Activated CD8-positive, alpha-beta memory T cell treated with anti-CD3 and anti-CD28 coated beads for 4 hours (primary cell): ENCODE results near the gene RBM20.
"Not testable (repeated sequence)": the region's sequence is repeated elsewhere in the genome, so short reads cannot be mapped to it uniquely, and the experiment has no call there.

Experiments used
- DNase-seq, 2 donors: peaks; one replicate each; pipeline ENCODE4 v3.0.0-alpha.2; 2020; ENCODE audit warnings: low read depth in 2 of 2

Gene RBM20

DNA sequence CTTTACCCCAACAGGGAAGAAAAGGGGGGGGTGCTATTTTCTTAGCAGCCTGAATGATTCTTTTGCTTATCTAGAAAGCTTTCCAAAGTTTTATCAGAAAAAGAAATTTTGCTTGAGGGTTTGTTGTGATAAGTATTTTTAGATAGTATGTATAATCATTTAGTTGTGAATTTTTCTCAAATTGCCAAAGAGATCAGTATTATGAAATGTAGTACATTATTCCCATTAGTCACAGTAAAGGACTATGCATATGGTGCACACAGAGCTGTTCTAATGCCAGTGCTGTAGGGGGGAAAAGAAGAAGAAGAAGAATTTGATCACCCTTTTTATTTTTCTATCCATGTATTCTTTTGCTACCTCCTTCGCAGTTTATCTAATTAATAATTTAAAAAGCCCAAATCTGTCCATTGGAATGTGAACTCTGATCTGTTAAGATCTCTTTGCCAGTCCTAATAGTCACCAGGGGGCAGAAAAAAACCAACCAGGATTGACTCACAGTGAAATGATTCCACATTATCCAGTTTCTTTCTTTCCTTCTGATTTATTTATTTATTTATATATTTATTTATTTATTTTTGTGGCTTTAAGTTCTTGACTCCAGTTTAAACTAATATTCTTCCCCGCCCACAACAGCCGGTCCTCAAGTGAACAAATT lies 4.7 kb downstream of the RBM20 start:
- DNase-seq = no peak

DNA sequence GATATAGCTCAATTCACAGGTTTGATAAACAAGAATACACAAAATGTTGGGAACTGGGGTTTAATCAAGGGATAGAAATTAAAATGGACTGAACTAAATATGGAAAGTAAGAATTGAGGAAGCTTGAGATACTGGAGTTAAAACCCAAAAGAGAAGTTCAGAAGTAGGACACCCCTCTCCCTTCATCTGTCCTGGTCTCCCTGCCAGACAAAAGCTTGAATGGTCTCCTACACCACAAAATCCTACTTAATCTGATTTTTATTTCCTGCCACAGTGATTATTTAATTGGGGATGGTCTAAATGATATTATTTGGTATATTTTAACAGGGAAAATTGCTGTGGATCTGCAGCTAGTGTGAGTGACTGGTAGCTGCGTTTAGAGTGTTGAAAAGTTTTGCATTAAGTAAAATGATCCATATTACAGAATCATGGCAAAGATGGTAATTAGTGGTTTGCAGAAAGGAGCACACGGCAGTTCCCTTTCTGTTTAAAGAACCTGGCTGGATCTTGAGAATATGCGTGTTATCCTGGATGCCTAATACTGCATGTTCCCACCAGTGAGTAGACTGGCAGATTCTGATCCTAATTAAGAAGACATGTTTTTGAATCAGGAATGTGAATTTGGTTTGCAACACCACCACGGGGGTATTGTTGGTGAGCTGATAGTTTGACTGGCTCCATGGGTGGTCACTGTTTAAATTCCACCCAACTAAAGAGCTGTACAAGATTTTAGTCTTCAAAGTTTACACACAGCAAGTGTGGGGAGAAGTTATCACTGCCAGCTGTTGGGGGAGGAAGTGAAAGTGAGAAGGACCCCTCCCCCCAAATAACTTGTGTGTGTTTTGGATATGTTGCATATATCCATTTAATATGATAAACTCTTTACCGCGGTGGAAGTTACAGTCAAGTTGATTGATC lies 5.5 kb downstream of the RBM20 start:
- no peak for DNase-seq

GRCh38 chr10:110650265-110650668 lies 6.1 kb downstream of the RBM20 start:
- no peak for DNase-seq

DNA sequence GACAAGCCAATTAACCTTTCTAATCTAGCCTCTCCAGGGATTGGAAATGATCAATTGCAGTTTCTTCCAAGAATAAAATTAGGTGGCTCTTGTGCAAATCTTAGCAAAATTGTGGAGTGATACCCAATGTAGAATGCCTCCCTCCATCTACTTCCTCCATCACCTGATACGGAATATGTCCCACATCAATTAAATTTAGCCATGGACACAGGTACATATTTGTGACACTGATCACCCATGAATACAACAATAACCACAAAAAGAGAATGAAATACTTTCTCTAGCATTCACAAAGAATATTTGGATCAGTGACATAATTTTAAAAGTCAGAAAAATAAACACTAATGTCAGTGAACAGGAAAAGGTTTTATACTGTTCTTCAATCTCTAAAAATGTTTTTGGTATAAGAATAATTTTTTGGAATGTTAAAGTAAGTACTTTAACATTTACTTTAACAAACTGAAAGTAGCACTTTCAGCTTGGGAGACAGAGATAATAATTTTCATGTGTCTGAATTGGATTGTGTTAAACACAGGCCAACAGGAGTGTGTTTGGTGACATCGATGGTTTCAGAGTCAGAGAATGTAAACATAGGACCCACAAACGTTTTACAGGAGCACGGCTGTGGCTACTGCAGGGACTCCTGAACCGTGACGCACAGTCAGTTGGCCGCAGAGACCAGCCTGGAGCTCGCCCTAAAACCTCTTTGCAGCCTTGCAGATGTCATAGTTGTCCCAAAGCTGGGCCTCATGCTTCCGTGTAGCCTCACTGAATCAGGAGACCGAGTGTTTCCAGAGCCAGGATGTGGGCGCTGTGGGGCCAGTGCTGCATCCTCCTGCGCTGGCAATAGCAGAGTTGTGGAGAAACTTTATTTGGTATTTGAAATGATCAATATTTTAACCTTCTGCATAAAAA lies 7.2 kb downstream of the RBM20 start:
- no peak for DNase-seq

DNA sequence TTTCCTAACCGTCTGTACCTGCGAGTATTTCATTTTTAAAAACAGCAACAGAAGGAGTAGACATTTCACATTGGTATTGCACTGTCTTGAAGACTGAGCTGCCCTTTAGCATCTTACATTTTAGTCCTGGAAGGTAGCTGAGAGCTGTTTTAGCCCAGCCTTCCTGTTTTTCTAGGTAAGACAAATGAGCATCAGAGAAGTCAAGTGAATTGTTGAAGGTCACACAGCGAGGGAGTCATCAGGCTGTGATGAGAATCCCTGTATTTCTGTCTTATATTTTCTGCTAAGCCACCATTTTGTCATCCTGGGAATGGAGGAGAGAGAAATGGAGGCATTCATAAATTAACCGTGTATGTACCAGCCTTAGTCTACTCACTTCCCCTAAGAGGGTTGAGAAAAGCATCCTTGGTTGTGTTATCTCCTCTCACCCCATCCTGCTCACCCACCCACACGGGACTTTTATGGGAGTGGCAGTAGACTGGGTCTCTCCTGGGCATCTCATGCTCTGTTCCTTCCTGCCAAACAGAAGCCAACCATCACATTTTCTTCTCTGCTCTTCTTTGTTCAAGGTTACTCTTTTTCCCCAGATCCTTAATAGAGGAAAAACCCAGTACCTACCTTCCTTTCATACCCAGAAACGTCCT lies 8.5 kb downstream of the RBM20 start:
- DNase-seq = no peak

DNA sequence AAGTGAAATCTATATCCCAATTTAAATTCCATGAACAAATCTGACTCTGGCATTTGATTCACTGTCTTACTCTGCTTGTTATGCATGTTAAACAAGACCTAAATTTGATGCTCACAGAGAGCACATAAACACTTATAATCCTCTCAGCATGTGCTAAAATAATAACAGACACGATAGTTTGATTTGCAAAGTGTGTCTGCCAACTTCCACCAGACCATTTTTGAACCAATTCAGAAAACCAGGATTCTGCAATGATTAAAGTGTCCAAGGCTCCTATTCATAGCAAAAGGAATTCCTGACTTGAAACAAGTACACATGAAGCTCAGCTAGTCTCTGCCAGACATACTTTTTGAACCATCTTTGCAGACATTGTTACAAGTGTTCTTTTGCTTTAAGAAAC lies 11.2 kb downstream of the RBM20 start:
- DNase-seq = no peak

DNA sequence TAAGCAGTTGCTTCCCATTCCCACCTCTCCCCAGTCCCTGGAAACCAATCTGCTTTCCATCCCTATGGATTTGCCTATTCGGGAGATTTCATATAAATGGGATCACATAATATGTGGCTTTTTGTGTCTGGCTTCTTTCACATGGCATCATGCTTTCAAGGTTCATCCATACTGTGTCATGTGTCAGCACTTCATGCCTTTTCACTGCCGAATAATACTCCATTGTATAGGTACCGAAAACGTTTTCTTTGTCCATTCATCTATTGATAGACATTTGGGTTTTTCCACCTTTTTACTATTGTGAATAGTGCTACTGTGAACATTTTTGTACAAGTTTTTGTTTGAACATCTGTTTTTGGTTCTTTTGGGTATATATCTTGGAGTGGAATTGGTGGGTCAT lies 12.5 kb downstream of the RBM20 start:
- no peak for DNase-seq

DNA sequence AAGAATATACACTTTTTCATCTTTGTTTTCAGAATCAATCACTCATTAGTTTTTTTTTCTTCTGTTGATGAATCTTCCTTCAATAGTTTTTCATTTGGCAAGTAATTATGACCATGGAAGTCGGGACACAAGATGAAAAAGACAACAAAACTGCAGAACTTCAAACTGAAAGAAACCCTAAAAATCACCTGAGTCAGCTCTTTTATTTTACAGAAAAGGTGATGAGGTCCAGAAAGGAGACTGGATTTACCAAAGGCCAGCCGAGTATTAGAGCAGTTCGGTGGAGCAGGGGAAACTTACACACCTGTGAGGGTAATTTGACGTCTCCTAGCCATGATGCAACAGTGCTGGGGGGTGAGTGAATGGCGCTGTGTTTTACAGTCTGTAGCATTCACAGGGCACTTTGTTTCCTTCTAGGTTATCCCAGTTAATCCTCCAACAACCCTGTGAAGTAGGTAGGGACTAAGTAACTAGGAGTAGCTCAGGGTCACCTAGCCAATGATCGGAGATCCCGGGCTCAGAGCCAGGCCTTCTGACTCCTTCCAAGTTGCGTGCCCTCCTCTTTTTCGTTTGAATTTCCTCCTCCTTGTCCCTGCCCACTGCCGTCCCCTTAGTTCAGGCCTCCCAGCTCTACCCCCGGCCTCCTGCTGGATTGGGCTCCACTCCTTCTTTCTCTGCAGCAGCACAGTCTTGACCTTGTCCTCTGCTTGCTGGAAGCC lies 14.0 kb downstream of the RBM20 start:
- no peak for DNase-seq

DNA sequence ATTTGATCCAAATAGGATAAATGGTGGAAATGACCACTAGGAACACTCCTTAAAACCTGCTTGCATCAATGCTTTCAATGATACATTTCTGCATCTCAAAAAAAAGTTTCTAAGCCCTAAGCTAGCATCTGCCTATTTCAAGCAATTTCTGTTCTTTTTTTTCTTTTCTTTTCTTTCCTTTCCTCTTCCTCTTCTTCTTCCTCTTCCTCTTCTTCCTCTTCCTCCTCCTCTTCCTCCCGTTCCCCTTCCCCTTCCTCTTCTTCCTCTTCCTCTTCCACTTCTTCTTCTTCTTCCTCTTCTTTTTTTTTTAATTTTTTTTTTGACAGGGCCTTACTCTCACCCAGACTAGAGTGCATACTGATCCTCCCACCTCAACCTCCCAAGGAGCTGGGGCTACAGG lies 15.4 kb downstream of the RBM20 start:
- DNase-seq = no peak

DNA sequence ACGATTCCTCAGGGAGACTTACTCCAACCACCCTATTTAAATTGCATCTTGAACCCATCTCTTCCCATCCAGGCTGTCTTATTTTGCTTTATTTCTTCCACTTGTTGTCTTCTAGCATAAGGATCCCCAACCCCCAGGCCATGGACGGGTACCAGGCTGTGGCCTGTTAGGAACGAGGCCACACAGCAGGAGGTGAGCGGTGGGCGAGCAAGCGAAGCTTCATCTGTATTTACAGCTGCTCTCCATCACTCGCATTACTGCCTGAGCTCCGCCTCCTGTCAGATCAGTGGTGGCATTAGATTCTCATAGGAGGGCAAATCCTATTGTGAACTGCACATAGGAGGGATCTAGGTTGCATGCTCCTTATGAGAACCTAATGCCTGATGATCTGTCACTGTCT lies 16.2 kb downstream of the RBM20 start:
- DNase-seq = not testable (repeated sequence)

GRCh38 chr10:110661292-110661691 lies 17.2 kb downstream of the RBM20 start:
- DNase-seq = no peak

GRCh38 chr10:110664483-110665420 lies 20.6 kb downstream of the RBM20 start:
- DNase-seq = no peak

GRCh38 chr10:110666259-110666658 lies 22.1 kb downstream of the RBM20 start:
- not testable (repeated sequence) for DNase-seq

GRCh38 chr10:110666673-110667072 lies 22.5 kb downstream of the RBM20 start:
- no peak for DNase-seq

GRCh38 chr10:110667620-110668343 lies 23.6 kb downstream of the RBM20 start:
- DNase-seq = no peak

DNA sequence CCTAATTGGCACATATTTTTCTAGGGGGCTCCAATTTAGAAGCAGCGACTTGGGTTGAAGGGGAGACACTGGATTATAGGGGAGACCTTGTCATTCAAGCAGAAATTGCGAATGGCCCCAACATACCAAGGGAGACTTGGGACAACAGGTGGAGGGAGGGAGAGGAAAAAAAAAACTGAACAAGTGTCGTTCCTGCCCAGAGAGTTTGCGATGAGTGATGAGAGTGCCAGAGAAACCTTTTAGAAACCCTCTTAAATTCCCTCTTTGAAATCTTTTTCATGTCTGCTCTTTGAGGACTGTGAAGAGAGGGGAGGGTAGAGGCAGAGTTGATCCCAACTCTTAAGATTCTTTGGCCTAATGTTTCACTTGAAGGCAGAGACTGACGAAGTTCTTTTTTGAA lies 24.3 kb downstream of the RBM20 start:
- no peak for DNase-seq

DNA sequence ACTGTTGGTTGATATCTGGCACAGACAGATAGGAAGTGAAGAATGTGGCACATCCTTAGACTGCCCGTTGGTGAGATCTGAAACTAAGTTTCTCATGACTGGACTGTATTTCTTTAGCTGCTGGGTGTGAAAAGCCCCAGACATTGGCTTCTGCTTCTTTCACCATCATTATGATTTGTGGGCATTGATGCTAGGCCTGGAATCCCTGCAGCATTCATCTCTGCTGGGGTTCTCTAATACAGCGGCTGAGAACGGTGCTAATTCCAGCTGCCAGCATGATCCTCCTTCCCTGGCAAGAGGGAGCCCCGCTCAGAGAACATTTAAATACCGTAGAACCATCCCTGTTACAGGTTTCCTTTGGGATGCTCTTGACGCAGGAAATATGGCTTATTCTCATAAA lies 26.2 kb downstream of the RBM20 start:
- DNase-seq = no peak

DNA sequence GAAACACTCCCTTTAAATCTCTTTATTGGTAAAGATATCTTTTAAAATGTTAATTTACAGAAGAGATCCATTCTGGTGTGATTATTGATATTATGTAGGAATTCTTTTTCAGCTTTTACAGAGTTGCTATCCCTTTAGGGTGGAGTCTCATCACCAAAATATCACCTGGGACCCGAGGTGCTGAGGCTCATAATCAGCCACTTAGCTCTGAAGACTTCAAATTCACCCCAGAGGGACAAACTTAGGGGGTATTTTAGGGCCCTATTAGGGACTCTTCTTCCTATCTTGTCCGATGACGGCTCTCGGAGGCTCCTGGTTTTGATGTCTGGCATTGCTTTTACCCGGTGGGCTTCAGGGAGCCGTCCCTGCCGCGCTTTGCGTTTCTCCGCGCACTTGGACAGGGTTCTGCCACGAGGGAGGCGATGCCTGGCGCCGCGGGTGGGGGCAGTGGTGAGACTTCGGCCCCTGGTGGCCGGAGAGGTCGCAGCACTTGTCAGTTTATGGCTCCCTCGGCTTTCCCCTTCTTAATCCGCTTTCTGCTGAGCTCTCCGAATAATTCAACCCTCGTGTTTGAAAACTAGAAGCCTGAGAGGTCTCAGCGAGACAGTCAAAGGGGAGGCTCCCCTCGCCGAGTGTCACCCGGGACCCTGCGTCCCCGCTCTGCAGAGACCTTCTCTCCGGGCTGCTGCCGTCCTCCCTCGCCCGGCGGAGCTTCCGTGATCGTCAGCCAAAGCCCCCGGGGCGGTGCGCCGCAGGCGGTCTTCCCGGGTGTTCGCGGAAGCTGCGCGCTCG lies 27.8 kb downstream of the RBM20 start:
- DNase-seq = peak; percentile 38 to 53

DNA sequence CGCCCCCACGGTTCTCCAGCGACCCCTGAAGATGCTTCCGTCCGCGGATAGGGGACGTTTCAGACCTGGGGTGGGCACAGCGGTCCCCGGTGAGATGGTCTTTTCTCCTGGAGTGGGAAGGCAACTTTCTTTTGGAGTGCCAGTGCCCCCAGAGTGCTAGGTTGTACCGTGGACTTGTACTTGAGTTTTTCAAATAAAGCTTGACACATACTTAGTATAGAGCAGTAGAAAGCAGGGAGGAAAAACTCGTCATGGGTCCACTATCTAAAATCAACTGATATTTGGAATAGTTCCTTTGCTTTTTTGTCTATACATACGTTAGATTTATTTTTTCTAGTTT lies 28.4 kb downstream of the RBM20 start:
- DNase-seq = no peak
